Spleen (tissue), 11 donors: ENCODE measurements around the gene SNED1. TPM values are rescaled to one million over a fixed set of nuclear protein-coding genes. Genes with fewer than 3 reads are reported as not detected.
A peak's percentile ranks its signal among the peaks of the same experiment; 100 is the strongest.

Experiments
- DNase-seq: peaks from one replicate; pipeline ENCODE4 v3.0.0-alpha.2; 2020
- H3K27ac ChIP-seq, 8 donors: fragments of 200-600 bp; sonication (generic) in 7 of 8; 1 replicate in 4 of 8; 2 replicates in 4 of 8; pipeline versions ENCODE4 v1.5.0 to v1.8.0; 2016 to 2021; ENCODE audit warnings: inconsistent platforms in 4 of 8, mild to moderate bottlenecking in 4 of 8, moderate library complexity in 1 of 8
- H3K27me3 ChIP-seq, 7 donors: fragments of 200-600 bp; sonication (generic) in 6 of 7; replicated peaks in 1 of 7; 1 replicate in 4 of 7; 2 replicates in 3 of 7; pipeline versions ENCODE4 v1.5.0 to v1.8.0; 2016 to 2021; ENCODE audit warnings: inconsistent platforms in 3 of 7, mild to moderate bottlenecking in 1 of 7
- H3K36me3 ChIP-seq, 6 donors: fragments of 200-600 bp; sonication (generic) in 5 of 6; 1 replicate in 4 of 6; 2 replicates in 2 of 6; pipeline versions ENCODE4 v1.5.0 to v1.8.0; 2016 to 2021; ENCODE audit warnings: inconsistent platforms in 2 of 6
- H3K4me1 ChIP-seq, 6 donors: fragments of 200-600 bp; sonication (generic) in 5 of 6; 1 replicate in 3 of 6; 2 replicates in 3 of 6; pipeline versions ENCODE4 v1.5.0 to v1.8.0; 2016 to 2021; ENCODE audit warnings: inconsistent platforms in 3 of 6
- H3K4me3 ChIP-seq, 8 donors: fragments of 200-600 bp; sonication (generic) in 7 of 8; 1 replicate in 4 of 8; 2 replicates in 4 of 8; pipeline versions ENCODE4 v1.5.0 to v1.8.0; 2016 to 2021; ENCODE audit warnings: inconsistent platforms in 4 of 8, mild to moderate bottlenecking in 4 of 8, moderate library complexity in 2 of 8
- H3K9me3 ChIP-seq, 8 donors: fragments of 200-600 bp; sonication (generic) in 7 of 8; 1 replicate in 4 of 8; 2 replicates in 4 of 8; pipeline versions ENCODE4 v1.5.0 to v1.8.0; 2016 to 2021; ENCODE audit warnings: inconsistent platforms in 4 of 8
- CTCF ChIP-seq, 11 experiments: fragments of 200-600 bp in 7 of 11; fragments of 450-650 bp in 4 of 11; sonication (generic) in 4 of 11; IDR thresholded peaks in 8 of 11; conservative IDR thresholded peaks in 3 of 11; 1 replicate in 7 of 11; 2 replicates in 4 of 11; pipeline versions ENCODE4 v1.4.0 to v1.8.0; 2016 to 2021; ENCODE audit warnings: antibody characterized with exemption in 11 of 11, inconsistent platforms in 4 of 11, mild to moderate bottlenecking in 1 of 11
- POLR2A ChIP-seq, 3 donors: fragments of 450-650 bp; IDR thresholded peaks; one replicate each; pipeline ENCODE4 v1.5.1; 2017; ENCODE audit warnings: antibody characterized with exemption in 3 of 3, mild to moderate bottlenecking in 1 of 3
- POLR2AphosphoS5 ChIP-seq, 3 donors: sonication (generic); formaldehyde crosslinking; IDR thresholded peaks; one replicate each; pipeline ENCODE4 v1.5.1; 2017; ENCODE audit warnings: antibody characterized with exemption in 3 of 3
- WGBS, 5 donors: extraction: QIAGEN DNeasy Blood & Tissue Kit in 3 of 5; methylation state at CpG; one replicate each; pipeline versions ENCODE4 v1.1.5 to v1.1.7; 2013 to 2018; 5-methylcytosine and 5-hydroxymethylcytosine counted together
- intact Hi-C: fragments of 100-400 bp; cut with DNase I; formaldehyde crosslinking; loops from one replicate; pipeline ENCODE4 v1.15.0; 2023; ENCODE audit warnings: low total_unique reads
- polyA plus RNA-seq, 3 donors: library from polyadenylated mRNA; stranded (reverse); fragments of 200-250 nt; gene quantifications; one replicate each; pipeline ENCODE4 v1.2.1, GENCODE V29; 2013
- total RNA-seq, 7 donors: library from RNA; depleted of rRNA in 3 of 7; stranded (reverse); fragments of >200 nt in 3 of 7; fragmentation: NEBNext Ultra II Directional in 4 of 7; extraction: Animal tissue kit (Norgen Biotek cat#: 25700) in 4 of 7; gene quantifications; one replicate each; pipeline versions ENCODE4 v1.1.0 to v1.2.1, GENCODE V29; 2016 to 2021
- donor health status: healthy with polysubstance abuse.
- donor health status: DM: no; HTN: no; CAD: no; lungs with moderate emphysema.
- donor health status: DM: no; HTN: no; CAD: no.
- donor health status: Bipolar disorder and iron deficiency.
- donor health status: healthy.
- donor health status: DM: no; HTN: no; CAD: no.
- donor health status: DM: yes; HTN: yes; CAD: no.

Gene SNED1
- total and polyA plus RNA-seq, 10 donors, result 2.6 to 85.3 (median 45.5) TPM

- H3K27ac ChIP-seq, result no peak overlapping the region
Observed at GRCh38 chr2:241094172-241094571, 95.8 kb downstream of the SNED1 start.

GRCh38 chr2:241094924-241095420 is 96.6 kb downstream of the SNED1 start:
- intact Hi-C loops, result no loop called here
- TF ChIP-seq POLR2AphosphoS5 (IDR thresholded peaks at IDR 0.05) (peak in 1 of 3 donors; percentile 35), POLR2A (IDR thresholded peaks at IDR 0.05) (no peak), CTCF (IDR thresholded peaks at IDR 0.05 in 8 of 11, conservative IDR thresholded peaks at IDR 0.05 in 3 of 11) (no peak)
- no peak for DNase-seq
- Histone ChIP-seq H3K4me1 (peaks cover 13 to 74% (median 47%) of the 10 kb centered on the region in 6 donors), H3K9me3 (no peaks in the 10 kb centered on the region), H3K4me3 (no peak overlapping the region), H3K36me3 (peaks cover 0 to 100% (median 81%) of the 10 kb centered on the region in 6 donors), H3K27ac (peak overlapping the region in 7 of 8 donors; percentile 16 to 52 (median 32)), H3K27me3 (no peaks in the 10 kb centered on the region)
- 78 to 88% (median 82%) methylated on average over 5 to 6 of the region's 6 CpGs for WGBS, 5 donors

More at GRCh38 chr2:241094172-241094571, 95.8 kb downstream of the SNED1 start:
- Histone ChIP-seq H3K4me1 (peaks cover 11 to 72% (median 40%) of the 10 kb centered on the region in 6 donors), H3K4me3 (no peak overlapping the region), H3K36me3 (peaks cover 0 to 100% (median 85%) of the 10 kb centered on the region in 6 donors), H3K27me3 (no peaks in the 10 kb centered on the region), H3K9me3 (no peaks in the 10 kb centered on the region)
- intact Hi-C loops, result no loop called here
- TF ChIP-seq POLR2A (IDR thresholded peaks at IDR 0.05) (no peak), CTCF (IDR thresholded peaks at IDR 0.05 in 8 of 11, conservative IDR thresholded peaks at IDR 0.05 in 3 of 11) (no peak), POLR2AphosphoS5 (IDR thresholded peaks at IDR 0.05) (no peak)
- 94 to 97% (median 96%) methylated on average over 7 of the region's 7 CpGs for WGBS, 5 donors
- DNase-seq, result no peak

DNA sequence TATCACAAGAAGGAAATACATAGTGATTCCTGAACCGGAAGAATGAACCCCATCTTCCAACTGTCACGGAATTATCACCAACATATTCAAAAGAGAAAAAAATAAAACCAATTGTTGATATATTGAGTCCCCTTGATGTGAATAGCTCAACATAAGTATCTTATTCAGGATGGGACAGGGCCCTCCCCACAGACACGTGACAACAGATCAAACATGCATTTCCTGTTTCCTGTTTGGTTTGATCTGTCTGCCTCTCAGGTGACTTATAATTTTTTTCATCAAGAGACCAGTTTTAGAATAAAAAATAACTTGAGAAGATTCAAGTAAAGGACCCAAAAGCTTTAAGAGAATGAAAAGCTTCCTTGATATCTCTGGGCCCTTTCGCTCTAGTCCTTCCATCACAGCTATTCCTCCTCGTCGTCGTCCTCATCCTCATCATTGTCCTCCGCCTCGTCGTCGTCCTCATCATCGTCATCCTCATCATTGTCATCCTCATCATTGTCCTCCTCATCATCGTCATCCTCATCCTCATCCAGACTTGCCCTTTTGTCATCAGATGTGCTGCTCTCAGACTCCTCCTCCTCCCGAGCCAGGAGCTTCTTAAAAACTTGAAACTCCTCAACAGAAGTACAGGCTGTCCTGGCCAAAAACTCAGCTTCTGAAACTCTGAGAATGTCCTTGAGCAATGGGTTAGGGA is 97.3 kb downstream of the SNED1 start:
- intact Hi-C loops, result no loop called here

More for the DNA sequence above, 97.3 kb downstream of the SNED1 start:
- H3K4me3 ChIP-seq, result no peak overlapping the region
- TF ChIP-seq CTCF (IDR thresholded peaks at IDR 0.05 in 8 of 11, conservative IDR thresholded peaks at IDR 0.05 in 3 of 11) (no peak), POLR2A (IDR thresholded peaks at IDR 0.05) (no peak), POLR2AphosphoS5 (IDR thresholded peaks at IDR 0.05) (peak in 1 of 3 donors; percentile 23)
- DNase-seq, result no peak
- no peaks in the 10 kb centered on the region for H3K27me3 ChIP-seq
- H3K4me1 ChIP-seq, result peaks cover 20 to 82% (median 55%) of the 10 kb centered on the region in 6 donors
- no peaks in the 10 kb centered on the region for H3K9me3 ChIP-seq
- H3K36me3 ChIP-seq, result peaks cover 0 to 99% (median 77%) of the 10 kb centered on the region in 6 donors
- WGBS, 5 donors, result 79 to 84% (median 81%) methylated on average over 14 of the region's 14 CpGs
- H3K27ac ChIP-seq, result peak overlapping the region in 7 of 8 donors; percentile 16 to 52 (median 32)
